ENCODE results near the gene P2RY8. TPM values are rescaled to one million over a fixed set of nuclear protein-coding genes. Genes with fewer than 3 reads are reported as not detected.

Gene P2RY8, protein sequence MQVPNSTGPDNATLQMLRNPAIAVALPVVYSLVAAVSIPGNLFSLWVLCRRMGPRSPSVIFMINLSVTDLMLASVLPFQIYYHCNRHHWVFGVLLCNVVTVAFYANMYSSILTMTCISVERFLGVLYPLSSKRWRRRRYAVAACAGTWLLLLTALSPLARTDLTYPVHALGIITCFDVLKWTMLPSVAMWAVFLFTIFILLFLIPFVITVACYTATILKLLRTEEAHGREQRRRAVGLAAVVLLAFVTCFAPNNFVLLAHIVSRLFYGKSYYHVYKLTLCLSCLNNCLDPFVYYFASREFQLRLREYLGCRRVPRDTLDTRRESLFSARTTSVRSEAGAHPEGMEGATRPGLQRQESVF
- total RNA-seq (140 and 142 TPM in 2 replicates), polyA plus RNA-seq (64.8 and 72.3 TPM in 2 replicates), polyA minus RNA-seq (150 and 186 TPM in 2 replicates)
- 73.5 TPM for total RNA-seq (2013)

DNA sequence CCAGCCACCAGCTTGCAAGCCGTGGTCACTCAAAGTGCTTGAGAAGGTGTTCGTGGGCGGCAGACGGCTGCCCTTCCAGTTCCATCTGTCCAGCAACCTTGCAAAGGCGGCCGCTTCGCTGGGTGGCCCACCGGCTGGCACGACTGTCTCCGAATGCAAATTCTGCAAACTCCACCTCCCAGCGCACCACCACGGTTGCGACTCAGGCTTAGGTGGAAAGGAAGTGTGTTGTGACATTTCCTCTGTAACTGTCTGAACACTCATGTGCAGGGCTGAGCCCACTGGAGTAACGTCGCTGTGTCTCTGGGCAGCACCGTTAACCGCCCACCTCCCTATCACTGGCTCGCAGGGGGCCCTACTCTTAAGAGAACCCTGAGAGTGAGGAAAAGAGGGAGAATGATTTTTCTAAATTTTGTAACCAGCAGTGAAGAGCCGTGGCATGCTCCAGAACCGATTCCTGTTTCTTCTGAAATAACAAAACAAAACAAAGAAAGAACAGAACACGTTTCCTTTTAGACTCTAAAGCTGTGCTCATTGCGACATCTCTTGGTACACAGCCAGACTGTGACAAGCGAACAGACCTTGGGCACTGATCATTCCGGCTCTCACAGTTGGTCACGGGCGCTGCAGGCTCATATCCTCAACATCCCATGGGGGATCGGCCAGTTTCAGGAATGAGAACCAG, at the start of gene P2RY8:
P2RY8 (minus strand) TSS at position 155 of the 685 bp plus-strand sequence. CDS start 70,627 bp downstream, outside the sequence.
- ATAC-seq (ENCODE audit: low read depth), result peak; percentile 77
- Mint-ChIP-seq H3K27me3 (no peaks in the 10 kb centered on the region), H3K4me1 (peaks cover 27% of the 10 kb centered on the region), H3K4me3 (peak within 1 kb of the TSS; percentile 98), H3K27ac (peak within 1 kb of the TSS; percentile 99), H3K9me3 (ENCODE audit: insufficient read depth) (no peaks in the 10 kb centered on the region)
- peaks cover 7 to 29% of the 10 kb centered on the region in 2 donors for H3K4me1 ChIP-seq (ENCODE audit: control insufficient read depth in 2 of 2, insufficient read depth in 2 of 2, low read length in 2 of 2)
- H3K27ac ChIP-seq (ENCODE audit: low read length in 2 of 2), result peak within 1 kb of the TSS; percentile 87 to 90
- peak; percentile 28 for TF ChIP-seq CTCF (IDR thresholded peaks at IDR 0.05)
- no peak for TF ChIP-seq EZH2 (IDR thresholded peaks at IDR 0.05; ENCODE audit: borderline replicate concordance, insufficient read depth, low read depth, low read length, poor library complexity, severe bottlenecking)
- peaks cover 10% of the 10 kb centered on the region for H4K20me1 ChIP-seq (ENCODE audit: control insufficient read depth, insufficient read depth, low read length, poor library complexity, severe bottlenecking)
- H3K9ac ChIP-seq (ENCODE audit: low read length), result peak within 1 kb of the TSS; percentile 91
- peak; percentile 88 for DNase-seq
- H3K36me3 ChIP-seq (replicated peaks in 1 of 2; ENCODE audit: control extremely low read depth in 1 of 2, control insufficient read depth in 1 of 2, extremely low read depth in 1 of 2, insufficient read depth in 2 of 2, low read length in 1 of 2), result peaks cover 0 to 11% of the 10 kb centered on the region in 2 experiments
- H3K9me3 ChIP-seq (ENCODE audit: control extremely low read depth in 1 of 3, control insufficient read depth in 2 of 3, insufficient read depth in 1 of 3, low read length in 2 of 3), result no peaks in the 10 kb centered on the region
- H3K27me3 ChIP-seq (replicated peaks in 1 of 4; ENCODE audit: control extremely low read depth in 1 of 4, control insufficient read depth in 3 of 4, insufficient read depth in 4 of 4, low read length in 3 of 4), result no peaks in the 10 kb centered on the region
- H2AFZ ChIP-seq (ENCODE audit: insufficient read depth, low read depth, low read length, poor library complexity, severe bottlenecking), result peak within 1 kb of the TSS; percentile 64
- WGBS (ENCODE audit: insufficient coverage), result 0% methylated on average over 9 of the region's 27 CpGs
- peaks cover 46% of the 10 kb centered on the region for H3K79me2 ChIP-seq (ENCODE audit: control insufficient read depth, insufficient read depth, low read length)
- ChIA-PET CTCF (no interaction called here), POLR2A (no interaction called here)
- peak within 1 kb of the TSS; percentile 87 for H3K4me2 ChIP-seq (replicated peaks; ENCODE audit: low read depth, low read length, poor library complexity, severe bottlenecking)
- intact Hi-C loops (cut with micrococcal nuclease), result loop anchor here (1.0 to 5.0 kb wide), 8 partner anchors 10 to 290 kb away; partner anchors contain the start of gene AKAP17A
- H3K4me3 ChIP-seq (ENCODE audit: control extremely low read depth in 1 of 5, extremely low read depth in 1 of 5, insufficient read depth in 1 of 5, low read depth in 2 of 5, low read length in 4 of 5), result peak within 1 kb of the TSS; percentile 86 to 97 (median 95)

Data from B cell (primary cell).